HEK293 (cell line): ENCODE results near the gene SAC3D1.

ENCODE experiments used
- ELK4 ChIP-seq: IDR thresholded peaks from 2 replicates; pipeline ENCODE4 v1.6.1; 2011; ENCODE audit warnings: mild to moderate bottlenecking, low read depth, low read length, borderline replicate concordance
- SETDB1 ChIP-seq: IDR thresholded peaks from one replicate; pipeline ENCODE4 v1.6.1; 2017; ENCODE audit warnings: mild to moderate bottlenecking, low read length, moderate library complexity, mixed read lengths; ENCODE audit not compliant: insufficient read length
- YY1 ChIP-seq: fragments of 450-650 bp; formaldehyde crosslinking; IDR thresholded peaks from 2 replicates; pipeline ENCODE4 v1.5.1; 2018; ENCODE audit warnings: missing biosample characterization, missing genetic modification characterization
- ZNF37A ChIP-seq: fragments of 450-650 bp; IDR thresholded peaks from 2 replicates; pipeline ENCODE4 v1.5.1; 2018; ENCODE audit warnings: missing biosample characterization, missing genetic modification characterization
- ZNF501 ChIP-seq: fragments of 450-650 bp; formaldehyde crosslinking; IDR thresholded peaks from 2 replicates; pipeline ENCODE4 v1.5.1; 2016; ENCODE audit warnings: missing biosample characterization, missing genetic modification characterization
- ZNF654 ChIP-seq: fragments of 450-650 bp; formaldehyde crosslinking; IDR thresholded peaks from 2 replicates; pipeline ENCODE4 v1.5.1; 2016; ENCODE audit warnings: low read depth, missing biosample characterization, missing genetic modification characterization
- ZNF843 ChIP-seq: fragments of 450-650 bp; formaldehyde crosslinking; IDR thresholded peaks from 2 replicates; pipeline ENCODE4 v1.5.1; 2016; ENCODE audit warnings: missing biosample characterization, missing genetic modification characterization
- TF ChIP-seq, protein P1 (sequence below): fragments of 450-650 bp; formaldehyde crosslinking; IDR thresholded peaks from 2 replicates; pipeline ENCODE4 v1.5.1; 2016; ENCODE audit warnings: missing biosample characterization, missing genetic modification characterization
- TF ChIP-seq, protein P2 (sequence below): sonication (generic); formaldehyde crosslinking; IDR thresholded peaks from 2 replicates; pipeline ENCODE4 v1.8.1; 2022; ENCODE audit warnings: mild to moderate bottlenecking, moderate library complexity, missing genetic modification reagents

- TF ChIP-seq ZNF843 (no peak), YY1 (tag by site-specific recombination) (no peak), ZNF654 (tag by site-specific recombination) (no peak), ZNF37A (tag by site-specific recombination) (no peak), ZNF501 (no peak), ELK4 (no peak), SETDB1 (no peak)
- TF ChIP-seq, protein P1, sequence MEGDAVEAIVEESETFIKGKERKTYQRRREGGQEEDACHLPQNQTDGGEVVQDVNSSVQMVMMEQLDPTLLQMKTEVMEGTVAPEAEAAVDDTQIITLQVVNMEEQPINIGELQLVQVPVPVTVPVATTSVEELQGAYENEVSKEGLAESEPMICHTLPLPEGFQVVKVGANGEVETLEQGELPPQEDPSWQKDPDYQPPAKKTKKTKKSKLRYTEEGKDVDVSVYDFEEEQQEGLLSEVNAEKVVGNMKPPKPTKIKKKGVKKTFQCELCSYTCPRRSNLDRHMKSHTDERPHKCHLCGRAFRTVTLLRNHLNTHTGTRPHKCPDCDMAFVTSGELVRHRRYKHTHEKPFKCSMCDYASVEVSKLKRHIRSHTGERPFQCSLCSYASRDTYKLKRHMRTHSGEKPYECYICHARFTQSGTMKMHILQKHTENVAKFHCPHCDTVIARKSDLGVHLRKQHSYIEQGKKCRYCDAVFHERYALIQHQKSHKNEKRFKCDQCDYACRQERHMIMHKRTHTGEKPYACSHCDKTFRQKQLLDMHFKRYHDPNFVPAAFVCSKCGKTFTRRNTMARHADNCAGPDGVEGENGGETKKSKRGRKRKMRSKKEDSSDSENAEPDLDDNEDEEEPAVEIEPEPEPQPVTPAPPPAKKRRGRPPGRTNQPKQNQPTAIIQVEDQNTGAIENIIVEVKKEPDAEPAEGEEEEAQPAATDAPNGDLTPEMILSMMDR (tag by site-specific recombination) = no peak
- TF ChIP-seq, protein P2, sequence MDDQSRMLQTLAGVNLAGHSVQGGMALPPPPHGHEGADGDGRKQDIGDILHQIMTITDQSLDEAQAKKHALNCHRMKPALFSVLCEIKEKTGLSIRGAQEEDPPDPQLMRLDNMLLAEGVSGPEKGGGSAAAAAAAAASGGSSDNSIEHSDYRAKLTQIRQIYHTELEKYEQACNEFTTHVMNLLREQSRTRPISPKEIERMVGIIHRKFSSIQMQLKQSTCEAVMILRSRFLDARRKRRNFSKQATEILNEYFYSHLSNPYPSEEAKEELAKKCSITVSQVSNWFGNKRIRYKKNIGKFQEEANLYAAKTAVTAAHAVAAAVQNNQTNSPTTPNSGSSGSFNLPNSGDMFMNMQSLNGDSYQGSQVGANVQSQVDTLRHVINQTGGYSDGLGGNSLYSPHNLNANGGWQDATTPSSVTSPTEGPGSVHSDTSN = no peak
Observed at GRCh38 chr11:65040520-65040846, 527 bp upstream of the SAC3D1 start.
